H9 (cell line): ENCODE data around the gene IGSF3. TPM values are rescaled to one million over a fixed set of nuclear protein-coding genes. Genes with fewer than 3 reads are reported as not detected.

ENCODE experiments used
- DNase-seq: peaks from one replicate; pipeline ENCODE4 v3.0.0-alpha.2; 2017
- H2AFZ ChIP-seq: one replicate; pipeline ENCODE4 v1.6.1; 2013; ENCODE audit warnings: mild to moderate bottlenecking, low read length, control low read depth, moderate library complexity
- H2AK5ac ChIP-seq: 2 replicates; pipeline ENCODE4 v1.6.1; 2013; ENCODE audit warnings: low read length, control low read depth, mixed read lengths; ENCODE audit not compliant: insufficient read length
- H2BK120ac ChIP-seq: one replicate; pipeline ENCODE4 v1.6.1; 2013; ENCODE audit warnings: low read depth, mild to moderate bottlenecking, low read length, control low read depth, inconsistent platforms; ENCODE audit not compliant: poor library complexity, severe bottlenecking
- H2BK12ac ChIP-seq: 2 replicates; pipeline ENCODE4 v1.6.1; 2013; ENCODE audit warnings: low read length, control low read depth, mixed read lengths, low read depth; ENCODE audit not compliant: insufficient read length
- H2BK15ac ChIP-seq: 2 replicates; pipeline ENCODE4 v1.6.1; 2013; ENCODE audit warnings: low read depth, low read length, control low read depth
- H2BK20ac ChIP-seq: one replicate; pipeline ENCODE4 v1.6.1; 2013; ENCODE audit warnings: low read depth, mild to moderate bottlenecking, low read length, control low read depth, inconsistent platforms; ENCODE audit not compliant: poor library complexity, severe bottlenecking
- H2BK5ac ChIP-seq: 2 replicates; pipeline ENCODE4 v1.6.1; 2013; ENCODE audit warnings: low read length, control low read depth, mixed read lengths; ENCODE audit not compliant: insufficient read length
- H3K14ac ChIP-seq: 2 replicates; pipeline ENCODE4 v1.6.1; 2013; ENCODE audit warnings: low read length, control low read depth; ENCODE audit not compliant: insufficient read depth
- H3K18ac ChIP-seq: 2 replicates; pipeline ENCODE4 v1.6.1; 2013; ENCODE audit warnings: low read depth, mild to moderate bottlenecking, mixed read lengths, low read length, control low read depth; ENCODE audit not compliant: insufficient read length
- H3K23ac ChIP-seq: 2 replicates; pipeline ENCODE4 v1.6.1; 2013; ENCODE audit warnings: low read length, control low read depth, mixed read lengths, low read depth; ENCODE audit not compliant: insufficient read length
- H3K23me2 ChIP-seq: 2 replicates; pipeline ENCODE4 v1.6.1; 2013; ENCODE audit warnings: low read depth, mild to moderate bottlenecking, mixed read lengths, low read length, control low read depth; ENCODE audit not compliant: insufficient read length, poor library complexity, severe bottlenecking
- H3K27ac ChIP-seq: 2 replicates; pipeline ENCODE4 v1.5.1; 2013; ENCODE audit warnings: low read length, control low read depth, mixed read lengths, low read depth; ENCODE audit not compliant: insufficient read length
- H3K27me3 ChIP-seq: 2 replicates; pipeline ENCODE4 v1.6.1; 2013; ENCODE audit warnings: low read length, control low read depth, inconsistent platforms; ENCODE audit not compliant: insufficient read depth
- H3K4ac ChIP-seq: 2 replicates; pipeline ENCODE4 v1.6.1; 2013; ENCODE audit warnings: low read depth, mild to moderate bottlenecking, control low read depth, inconsistent platforms, low read length, moderate library complexity
- H3K4me1 ChIP-seq: 2 replicates; pipeline ENCODE4 v1.6.1; 2013; ENCODE audit warnings: low read length, control low read depth, inconsistent platforms; ENCODE audit not compliant: insufficient read depth
- H3K4me2 ChIP-seq: 2 replicates; pipeline ENCODE4 v1.6.1; 2013; ENCODE audit warnings: low read length, control low read depth, mixed read lengths; ENCODE audit not compliant: insufficient read length, insufficient read depth
- H3K56ac ChIP-seq: 2 replicates; pipeline ENCODE4 v1.6.1; 2013; ENCODE audit warnings: low read depth, mild to moderate bottlenecking, mixed read lengths, low read length, control low read depth; ENCODE audit not compliant: insufficient read length
- H3K79me1 ChIP-seq: 2 replicates; pipeline ENCODE4 v1.6.1; 2013; ENCODE audit warnings: low read depth, mild to moderate bottlenecking, moderate library complexity, low read length, control low read depth, inconsistent platforms; ENCODE audit not compliant: insufficient read depth, poor library complexity, severe bottlenecking
- H3K79me2 ChIP-seq: 2 replicates; pipeline ENCODE4 v1.6.1; 2013; ENCODE audit warnings: low read length, control low read depth, inconsistent platforms; ENCODE audit not compliant: insufficient read depth
- H3K9ac ChIP-seq: 2 replicates; pipeline ENCODE4 v1.6.1; 2013; ENCODE audit warnings: low read length, control low read depth, mixed read lengths; ENCODE audit not compliant: insufficient read length; ENCODE audit errors: extremely low read depth
- H3K9me3 ChIP-seq: one replicate; pipeline ENCODE4 v1.6.1; 2013; ENCODE audit warnings: low read depth, low read length, inconsistent platforms; ENCODE audit not compliant: control insufficient read depth
- H3T11ph ChIP-seq: one replicate; pipeline ENCODE4 v1.6.1; 2013; ENCODE audit warnings: mild to moderate bottlenecking, low read length, control low read depth, inconsistent platforms
- H4K20me1 ChIP-seq: one replicate; pipeline ENCODE4 v1.6.1; 2013; ENCODE audit not compliant: control insufficient read depth, insufficient read length, insufficient read depth
- H4K5ac ChIP-seq: 2 replicates; pipeline ENCODE4 v1.6.1; 2013; ENCODE audit warnings: low read depth, mild to moderate bottlenecking, mixed read lengths, low read length, control low read depth; ENCODE audit not compliant: insufficient read length
- H4K8ac ChIP-seq: replicated peaks from 2 replicates; pipeline ENCODE4 v1.6.1; 2013; ENCODE audit warnings: low read length, control low read depth, mixed read lengths, low read depth; ENCODE audit not compliant: insufficient read length
- H4K91ac ChIP-seq: 2 replicates; pipeline ENCODE4 v1.6.1; 2013; ENCODE audit warnings: low read depth, mild to moderate bottlenecking, moderate library complexity, mixed read lengths, low read length, control low read depth; ENCODE audit not compliant: insufficient read length
- H3K27ac Mint-ChIP-seq, 3 experiments: 2 replicates in 2 of 3; 3 replicates in 1 of 3; pipeline ENCODE4 v1.8.0; 2020 to 2021; ENCODE audit warnings: mixed read lengths in 3 of 3, mild to moderate bottlenecking in 1 of 3, moderate library complexity in 1 of 3
- H3K27me3 Mint-ChIP-seq: 2 replicates; pipeline ENCODE4 v1.8.0; 2021; ENCODE audit warnings: low read depth, mild to moderate bottlenecking, moderate library complexity, mixed read lengths
- H3K36me3 Mint-ChIP-seq, 3 experiments: 2 replicates in 2 of 3; 3 replicates in 1 of 3; pipeline ENCODE4 v1.8.0; 2020 to 2021; ENCODE audit warnings: low read depth in 3 of 3, mixed read lengths in 3 of 3; ENCODE audit not compliant: insufficient read depth in 1 of 3
- H3K4me1 Mint-ChIP-seq, 2 experiments: 2 replicates each; pipeline ENCODE4 v1.8.0; 2020; ENCODE audit warnings: mixed read lengths in 2 of 2
- H3K4me3 Mint-ChIP-seq, 2 experiments: 2 replicates in 1 of 2; 3 replicates in 1 of 2; pipeline ENCODE4 v1.8.0; 2020 to 2021; ENCODE audit warnings: mild to moderate bottlenecking in 2 of 2, mixed read lengths in 2 of 2, moderate library complexity in 1 of 2
- H3K9me3 Mint-ChIP-seq, 2 experiments: 2 replicates in 1 of 2; 3 replicates in 1 of 2; pipeline ENCODE4 v1.8.0; 2020; ENCODE audit warnings: mild to moderate bottlenecking in 2 of 2, mixed read lengths in 2 of 2, moderate library complexity in 1 of 2
- WGBS: extraction: QIAGEN DNeasy Blood & Tissue Kit; methylation state at CpG from one replicate; pipeline ENCODE4 v1.1.7; 2013; ENCODE audit warnings: missing lambda C conversion rate, low lambda C conversion rate, mixed read lengths; ENCODE audit not compliant: insufficient read length; ENCODE audit errors: extremely low coverage; 5-methylcytosine and 5-hydroxymethylcytosine counted together
- total RNA-seq: library from RNA; stranded (reverse); gene quantifications from 2 replicates; pipeline ENCODE4 v1.2.1, GENCODE V29; 2021
- TF ChIP-seq, protein P1 (sequence below): fragments of 200-600 bp; sonication (generic); conservative IDR thresholded peaks from 3 replicates; pipeline ENCODE4 v1.8.0; 2021; ENCODE audit warnings: antibody characterized with exemption, mild to moderate bottlenecking

Gene IGSF3
- total RNA-seq, 1 experiment from 2014 or later: 19.1 TPM

- Histone ChIP-seq H2BK15ac (no peak overlapping the region), H3K9me3 (no peaks in the 10 kb centered on the region), H4K5ac (no peak overlapping the region), H2AFZ (no peak overlapping the region), H2BK12ac (no peak overlapping the region), H3K14ac (no peak overlapping the region), H4K8ac (no peak overlapping the region), H4K91ac (no peak overlapping the region), H3K27me3 (no peaks in the 10 kb centered on the region), H3T11ph (no peak overlapping the region), H2BK20ac (no peak overlapping the region), H4K20me1 (no peaks in the 10 kb centered on the region), H3K4me1 (no peaks in the 10 kb centered on the region), H3K4me2 (no peak overlapping the region), H3K23ac (no peak overlapping the region), H3K56ac (no peak overlapping the region), H3K9ac (no peak overlapping the region), H3K79me1 (no peaks in the 10 kb centered on the region), H2BK120ac (no peak overlapping the region), H2AK5ac (no peak overlapping the region), H3K79me2 (no peaks in the 10 kb centered on the region), H3K23me2 (no peaks in the 10 kb centered on the region), H2BK5ac (no peak overlapping the region), H3K18ac (no peak overlapping the region), H3K4ac (no peak overlapping the region), H3K27ac (no peak overlapping the region)
- no peak for DNase-seq
- no peaks in the 10 kb centered on the region for H3K4me1 Mint-ChIP-seq
- H3K4me3 Mint-ChIP-seq: no peak overlapping the region
- peaks cover 0 to 3% (median 2%) of the 10 kb centered on the region in 3 experiments; a peak in 4 of 7 replicates for H3K36me3 Mint-ChIP-seq
- H3K27me3 Mint-ChIP-seq: no peaks in the 10 kb centered on the region
- H3K9me3 Mint-ChIP-seq: no peaks in the 10 kb centered on the region
- WGBS: no CpG with 5 or more reads among the region's 8 CpGs
- TF ChIP-seq, protein P1, sequence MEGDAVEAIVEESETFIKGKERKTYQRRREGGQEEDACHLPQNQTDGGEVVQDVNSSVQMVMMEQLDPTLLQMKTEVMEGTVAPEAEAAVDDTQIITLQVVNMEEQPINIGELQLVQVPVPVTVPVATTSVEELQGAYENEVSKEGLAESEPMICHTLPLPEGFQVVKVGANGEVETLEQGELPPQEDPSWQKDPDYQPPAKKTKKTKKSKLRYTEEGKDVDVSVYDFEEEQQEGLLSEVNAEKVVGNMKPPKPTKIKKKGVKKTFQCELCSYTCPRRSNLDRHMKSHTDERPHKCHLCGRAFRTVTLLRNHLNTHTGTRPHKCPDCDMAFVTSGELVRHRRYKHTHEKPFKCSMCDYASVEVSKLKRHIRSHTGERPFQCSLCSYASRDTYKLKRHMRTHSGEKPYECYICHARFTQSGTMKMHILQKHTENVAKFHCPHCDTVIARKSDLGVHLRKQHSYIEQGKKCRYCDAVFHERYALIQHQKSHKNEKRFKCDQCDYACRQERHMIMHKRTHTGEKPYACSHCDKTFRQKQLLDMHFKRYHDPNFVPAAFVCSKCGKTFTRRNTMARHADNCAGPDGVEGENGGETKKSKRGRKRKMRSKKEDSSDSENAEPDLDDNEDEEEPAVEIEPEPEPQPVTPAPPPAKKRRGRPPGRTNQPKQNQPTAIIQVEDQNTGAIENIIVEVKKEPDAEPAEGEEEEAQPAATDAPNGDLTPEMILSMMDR: no peak
- peak overlapping the region in 2 of 3 experiments; percentile 11 to 65; a peak in 2 of 7 replicates for H3K27ac Mint-ChIP-seq
Observed at GRCh38 chr1:116544588-116545358, 122.8 kb downstream of the IGSF3 start.
